H1 (cell line): ENCODE results near the gene NID2. TPM values are rescaled to one million over a fixed set of nuclear protein-coding genes. Genes with fewer than 3 reads are reported as not detected.

Experiments
- CTCF ChIA-PET: fragments of 300-600 bp; sonication (Branson Sonifier 250); formaldehyde crosslinking; loops from one replicate; lab custom pipeline; 2021; ENCODE audit not compliant: partially characterized antibody; lab: Charles Lee
- POLR2A ChIA-PET: fragments of 300-600 bp; sonication (Branson Sonifier 250); formaldehyde crosslinking; loops from one replicate; lab custom pipeline; 2021; ENCODE audit warnings: inconsistent platforms; ENCODE audit not compliant: partially characterized antibody; lab: Charles Lee
- DNase-seq, 2 experiments: peaks; one replicate each; pipeline versions ENCODE4 v3.0.0 to v3.0.0-alpha.2; 2010 to 2022; ENCODE audit warnings: low spot score in 2 of 2, low read depth in 1 of 2, mixed read lengths in 1 of 2
- FAIRE-seq: peaks from 2 replicates; lab custom pipeline; 2011; peaks lifted over from hg19 to GRCh38; lab: Jason Lieb, UNC
- H2AFZ ChIP-seq: 2 replicates; pipeline ENCODE4 v1.8.1; 2012; ENCODE audit warnings: low read length, inconsistent platforms
- H2AK5ac ChIP-seq: 2 replicates; pipeline ENCODE4 v1.6.1; 2013; ENCODE audit warnings: low read depth, low read length
- H2BK120ac ChIP-seq: replicated peaks from 2 replicates; pipeline ENCODE3; 2013; ENCODE audit warnings: low read depth, low read length, inconsistent platforms
- H2BK12ac ChIP-seq: 2 replicates; pipeline ENCODE4 v1.6.1; 2013; ENCODE audit warnings: low read depth, low read length
- H2BK15ac ChIP-seq: 2 replicates; pipeline ENCODE4 v1.6.1; 2013; ENCODE audit warnings: low read length
- H2BK20ac ChIP-seq: 2 replicates; pipeline ENCODE4 v1.6.1; 2013; ENCODE audit warnings: low read length
- H2BK5ac ChIP-seq: 2 replicates; pipeline ENCODE4 v1.6.1; 2013; ENCODE audit warnings: low read depth, low read length
- H3K14ac ChIP-seq: 2 replicates; pipeline ENCODE4 v1.6.1; 2013; ENCODE audit warnings: inconsistent platforms; ENCODE audit not compliant: insufficient read length
- H3K18ac ChIP-seq: 2 replicates; pipeline ENCODE4 v1.6.1; 2013; ENCODE audit warnings: low read length; ENCODE audit errors: extremely low read depth
- H3K23ac ChIP-seq: 2 replicates; pipeline ENCODE4 v1.6.1; 2013; ENCODE audit warnings: inconsistent platforms; ENCODE audit not compliant: insufficient read length
- H3K23me2 ChIP-seq: 2 replicates; pipeline ENCODE4 v1.6.1; 2013; ENCODE audit warnings: low read depth, low read length
- H3K27ac ChIP-seq: 2 replicates; pipeline ENCODE4 v1.6.1; 2011; ENCODE audit warnings: low read depth, low read length, inconsistent platforms
- H3K27me3 ChIP-seq, 4 experiments: replicated peaks in 1 of 4; 1 replicate in 1 of 4; 2 replicates in 3 of 4; pipeline versions ENCODE4 v1.6.1 to v1.8.1; 2011 to 2013; ENCODE audit warnings: low read length in 3 of 4, mild to moderate bottlenecking in 3 of 4, inconsistent platforms in 2 of 4, mixed read lengths in 2 of 4, moderate library complexity in 1 of 4; ENCODE audit not compliant: control insufficient read depth in 3 of 4, insufficient read depth in 3 of 4; ENCODE audit errors: extremely low read depth in 1 of 4
- H3K36me3 ChIP-seq, 4 experiments: 2 replicates each; pipeline versions ENCODE4 v1.6.1 to v1.8.1; 2011 to 2013; ENCODE audit warnings: mild to moderate bottlenecking in 4 of 4, low read length in 3 of 4, moderate library complexity in 2 of 4, control low read depth in 1 of 4, inconsistent platforms in 1 of 4; ENCODE audit not compliant: insufficient read depth in 4 of 4, control insufficient read depth in 2 of 4
- H3K4ac ChIP-seq: replicated peaks from 2 replicates; pipeline ENCODE3; 2013; ENCODE audit warnings: low read length, low read depth, mixed read lengths, inconsistent platforms; ENCODE audit not compliant: insufficient read length
- H3K4me1 ChIP-seq, 4 experiments: replicated peaks in 1 of 4; 1 replicate in 1 of 4; 2 replicates in 3 of 4; pipeline versions ENCODE4 v1.6.1 to v1.8.1; 2011 to 2013; ENCODE audit warnings: low read length in 3 of 4, inconsistent platforms in 2 of 4, mixed read lengths in 1 of 4; ENCODE audit not compliant: insufficient read depth in 4 of 4, control insufficient read depth in 3 of 4
- H3K4me2 ChIP-seq, 2 experiments: 2 replicates each; pipeline versions ENCODE4 v1.6.1 to v1.8.1; 2011 to 2013; ENCODE audit warnings: low read depth in 2 of 2, low read length in 2 of 2, control low read depth in 1 of 2, inconsistent platforms in 1 of 2, mild to moderate bottlenecking in 1 of 2; ENCODE audit not compliant: insufficient read depth in 1 of 2
- H3K4me3 ChIP-seq, 4 experiments: fragments of 200-600, 300-600 bp in 1 of 4; sonication (generic), shearing (Covaris generic), sonication (Bioruptor Twin) in 1 of 4; 2 replicates each; pipeline versions ENCODE4 v1.5.1 to v1.8.1; 2011 to 2016; ENCODE audit warnings: low read length in 4 of 4, low read depth in 3 of 4, control low read depth in 2 of 4, inconsistent platforms in 2 of 4, mild to moderate bottlenecking in 2 of 4, mixed read lengths in 1 of 4, moderate library complexity in 1 of 4; ENCODE audit not compliant: insufficient read depth in 2 of 4; ENCODE audit errors: extremely low read depth in 1 of 4
- H3K56ac ChIP-seq: replicated peaks from 2 replicates; pipeline ENCODE3; 2013; ENCODE audit warnings: low read depth, mild to moderate bottlenecking, mixed read lengths, low read length, inconsistent platforms; ENCODE audit not compliant: insufficient read length
- H3K79me1 ChIP-seq: 2 replicates; pipeline ENCODE4 v1.6.1; 2013; ENCODE audit warnings: low read depth, low read length, control low read depth
- H3K79me2 ChIP-seq, 2 experiments: 2 replicates each; pipeline versions ENCODE4 v1.6.1 to v1.8.1; 2012 to 2013; ENCODE audit warnings: low read length in 2 of 2, mild to moderate bottlenecking in 2 of 2, inconsistent platforms in 1 of 2; ENCODE audit not compliant: insufficient read depth in 2 of 2, control insufficient read depth in 1 of 2
- H3K9ac ChIP-seq, 4 experiments: replicated peaks in 1 of 4; 1 replicate in 1 of 4; 2 replicates in 3 of 4; pipeline versions ENCODE4 v1.6.1 to v1.8.1; 2011 to 2013; ENCODE audit warnings: low read depth in 3 of 4, low read length in 3 of 4, control low read depth in 2 of 4, mild to moderate bottlenecking in 2 of 4, moderate library complexity in 2 of 4, inconsistent platforms in 1 of 4; ENCODE audit errors: extremely low read depth in 1 of 4
- H3K9me3 ChIP-seq, 2 experiments: 2 replicates each; pipeline versions ENCODE4 v1.6.1 to v1.8.1; 2012 to 2013; ENCODE audit warnings: mild to moderate bottlenecking in 2 of 2, moderate library complexity in 2 of 2, control low read depth in 1 of 2, inconsistent platforms in 1 of 2, low read depth in 1 of 2, low read length in 1 of 2, mixed read lengths in 1 of 2; ENCODE audit not compliant: insufficient read depth in 2 of 2
- H4K20me1 ChIP-seq, 2 experiments: replicated peaks in 1 of 2; 2 replicates each; pipeline versions ENCODE3 to v1.8.1; 2011 to 2013; ENCODE audit warnings: inconsistent platforms in 2 of 2, low read length in 2 of 2, mild to moderate bottlenecking in 1 of 2; ENCODE audit not compliant: insufficient read depth in 2 of 2, control insufficient read depth in 1 of 2
- H4K5ac ChIP-seq: 2 replicates; pipeline ENCODE4 v1.6.1; 2013; ENCODE audit warnings: low read length, low read depth, mixed read lengths, inconsistent platforms; ENCODE audit not compliant: insufficient read length
- H4K8ac ChIP-seq: 2 replicates; pipeline ENCODE4 v1.8.0; 2013; ENCODE audit warnings: mild to moderate bottlenecking, moderate library complexity, low read length, inconsistent platforms; ENCODE audit not compliant: insufficient read depth; ENCODE audit errors: extremely low read depth
- H4K91ac ChIP-seq: replicated peaks from 2 replicates; pipeline ENCODE3; 2013; ENCODE audit warnings: low read length, mixed read lengths, inconsistent platforms; ENCODE audit not compliant: insufficient read length
- BACH1 ChIP-seq: IDR thresholded peaks from 2 replicates; pipeline ENCODE4 v1.6.1; 2012; ENCODE audit warnings: low read length, improper control_type of control experiment
- CBX8 ChIP-seq: fragments of 300-800, 300-1000 bp; sonication (generic); IDR thresholded peaks from 2 replicates; pipeline ENCODE4 v1.7.1; 2016; ENCODE audit warnings: low read depth, low read length, borderline replicate concordance
- CHD2 ChIP-seq: IDR thresholded peaks from 2 replicates; pipeline ENCODE4 v1.6.1; 2012; ENCODE audit warnings: low read length, improper control_type of control experiment
- HDAC2 ChIP-seq, 2 experiments: fragments of 300-600 bp in 1 of 2; sonication (generic) in 1 of 2; IDR thresholded peaks; 2 replicates each; pipeline ENCODE4 v1.6.1; 2011 to 2012; ENCODE audit warnings: low read depth in 2 of 2, low read length in 2 of 2, mild to moderate bottlenecking in 2 of 2, moderate library complexity in 2 of 2, borderline replicate concordance in 1 of 2, inconsistent platforms in 1 of 2
- KDM1A ChIP-seq: fragments of 200-600, 300-600 bp; sonication (generic); IDR thresholded peaks from 2 replicates; pipeline ENCODE4 v1.7.1; 2016; ENCODE audit warnings: mild to moderate bottlenecking, low read length, borderline replicate concordance
- KDM4A ChIP-seq: IDR thresholded peaks from one replicate; pipeline ENCODE4 v1.7.1; 2012; ENCODE audit warnings: low read depth, mild to moderate bottlenecking, moderate library complexity, low read length, inconsistent platforms; ENCODE audit not compliant: severe bottlenecking
- RAD21 ChIP-seq, 2 experiments: IDR thresholded peaks in 1 of 2; conservative IDR thresholded peaks in 1 of 2; 2 replicates each; pipeline ENCODE4 v1.6.1; 2011; ENCODE audit warnings: low read depth in 2 of 2, low read length in 2 of 2, improper control_type of control experiment in 1 of 2, inconsistent platforms in 1 of 2, mild to moderate bottlenecking in 1 of 2, moderate library complexity in 1 of 2
- RNF2 ChIP-seq: fragments of 200-900, 300-1000 bp; sonication (generic); IDR thresholded peaks from 2 replicates; pipeline ENCODE4 v1.7.1; 2016; ENCODE audit warnings: borderline replicate concordance, low read depth, mild to moderate bottlenecking, antibody characterized with exemption, low read length; ENCODE audit not compliant: poor library complexity, severe bottlenecking; ENCODE audit errors: missing control alignments
- SIRT6 ChIP-seq: IDR thresholded peaks from one replicate; pipeline ENCODE4 v1.7.1; 2012; ENCODE audit warnings: low read length, inconsistent platforms
- SP1 ChIP-seq: IDR thresholded peaks from 2 replicates; pipeline ENCODE4 v1.6.1; 2011; ENCODE audit warnings: low read depth, low read length
- SP2 ChIP-seq: IDR thresholded peaks from 2 replicates; pipeline ENCODE4 v1.6.1; 2012; ENCODE audit warnings: mild to moderate bottlenecking, low read length, inconsistent platforms
- TBP ChIP-seq: IDR thresholded peaks from 2 replicates; pipeline ENCODE4 v1.6.1; 2011; ENCODE audit warnings: low read depth, low read length, improper control_type of control experiment
- TCF12 ChIP-seq: IDR thresholded peaks from 2 replicates; pipeline ENCODE4 v1.6.1; 2011; ENCODE audit warnings: low read depth, mild to moderate bottlenecking, low read length
- WGBS, 2 experiments: shearing (Covaris generic) in 1 of 2; methylation state at CpG; one replicate each; pipeline versions ENCODE4 v1.1.6 to v1.1.7; 2013 to 2015; ENCODE audit warnings: low lambda C conversion rate in 2 of 2, mixed read lengths in 2 of 2, inconsistent platforms in 1 of 2, low coverage in 1 of 2, missing lambda C conversion rate in 1 of 2; ENCODE audit not compliant: insufficient replicate concordance in 2 of 2, insufficient coverage in 1 of 2, insufficient read length in 1 of 2; ENCODE audit errors: extremely low coverage in 1 of 2, missing lambda C conversion rate in 1 of 2; 5-methylcytosine and 5-hydroxymethylcytosine counted together
- polyA plus RNA-seq, 7 experiments: library from polyadenylated mRNA; depleted of rRNA in 3 of 7; stranded (reverse) in 5 of 7; unstranded in 2 of 7; fragments of >200 nt in 5 of 7; fragments of 200-250 nt in 2 of 7; gene quantifications; 1 replicate in 5 of 7; 2 replicates in 1 of 7; 4 replicates in 1 of 7; pipeline versions ENCODE4 v1.2.1 to v1.2.3, GENCODE V29; 2011 to 2013; ENCODE audit warnings: missing spikeins in 2 of 7, mixed read lengths in 2 of 7
- total RNA-seq: library from RNA; stranded (reverse); fragmentation: NEBNext Ultra II Directional; extraction: Animal tissue kit (Norgen Biotek cat#: 25700); gene quantifications from 2 replicates; pipeline ENCODE4 v1.2.1, GENCODE V29; 2021

NID2 gene
- total and polyA plus RNA-seq, 2 of the 8 experiments (the other 6 are each of a cell fraction or from before 2014, with no cell fraction given): 6.1 to 12.6 TPM

DNA sequence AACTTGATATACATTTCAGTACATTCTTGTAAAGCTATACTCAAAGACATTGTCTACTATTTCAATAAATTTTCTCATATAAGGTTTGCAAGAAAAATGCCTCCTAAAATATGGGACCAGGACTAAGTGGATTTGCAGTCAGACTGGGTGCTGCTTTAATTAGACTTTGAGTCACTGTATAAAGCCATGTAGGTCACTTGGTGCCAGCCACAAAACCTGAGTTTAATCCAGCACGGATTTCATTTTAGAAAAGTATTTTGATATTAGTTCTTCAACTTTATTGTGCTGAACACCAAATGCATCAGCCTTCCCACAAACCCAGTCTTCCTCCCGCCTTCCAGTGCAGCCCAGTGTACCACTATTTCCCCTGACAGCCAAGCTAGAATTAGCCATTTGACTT is 9.9 kb upstream of the NID2 start:
- Histone ChIP-seq H4K20me1 (no peaks in the 10 kb centered on the region), H3K4ac (no peak overlapping the region), H3K56ac (no peak overlapping the region), H2AK5ac (no peak overlapping the region), H3K18ac (no peak overlapping the region), H3K4me3 (no peak overlapping the region), H3K14ac (no peak overlapping the region), H3K4me1 (no peaks in the 10 kb centered on the region), H3K79me1 (no peaks in the 10 kb centered on the region), H3K79me2 (no peaks in the 10 kb centered on the region), H2BK5ac (no peak overlapping the region), H4K8ac (no peak overlapping the region), H3K27ac (no peak overlapping the region), H3K9me3 (no peaks in the 10 kb centered on the region), H2BK12ac (no peak overlapping the region), H3K23ac (no peak overlapping the region), H2BK120ac (no peak overlapping the region), H3K4me2 (no peak overlapping the region), H3K36me3 (no peaks in the 10 kb centered on the region), H2BK15ac (no peak overlapping the region), H4K91ac (no peak overlapping the region), H3K23me2 (no peaks in the 10 kb centered on the region; the same call in 1 of the 2 replicates), H3K27me3 (no peaks in the 10 kb centered on the region), H2BK20ac (no peak overlapping the region), H4K5ac (no peak overlapping the region), H2AFZ (no peak overlapping the region), H3K9ac (no peak overlapping the region)
- ChIA-PET CTCF (no interaction called here), POLR2A (no interaction called here)
- no peak for TF ChIP-seq TCF12
- no peak for TF ChIP-seq KDM1A
- no peak for TF ChIP-seq SIRT6
- no peak for TF ChIP-seq CBX8
- TF ChIP-seq KDM4A: no peak
- no peak for TF ChIP-seq BACH1
- no peak for TF ChIP-seq RAD21 (IDR thresholded peaks at IDR 0.05 in 1 of 2, conservative IDR thresholded peaks at IDR 0.05 in 1 of 2; ENCODE audit: low read depth in 2 of 2, low read length in 2 of 2)
- TF ChIP-seq TBP: no peak
- TF ChIP-seq CHD2: no peak
- no peak for TF ChIP-seq SP1
- no peak for TF ChIP-seq HDAC2 (IDR thresholded peaks at IDR 0.05; ENCODE audit: borderline replicate concordance in 1 of 2, low read depth in 2 of 2, low read length in 2 of 2)
- no peak for TF ChIP-seq RNF2
- no peak for TF ChIP-seq SP2
- DNase-seq: no peak
- WGBS, 2 experiments: 86% methylated on average over 2 of the region's 2 CpGs; no CpG with 5 or more reads in 1 of the 2 experiments
- FAIRE-seq: no peak
